Lung (tissue), 12 donors: ENCODE measurements around the gene CHPF. TPM values are rescaled to one million over a fixed set of nuclear protein-coding genes. Genes with fewer than 3 reads are reported as not detected.

Experiments
- ATAC-seq: fragments of 200-7000 bp; cut with Tn5 transposase; one replicate; pipeline ENCODE4 v1.9.1; 2020; ENCODE audit warnings: moderate number of reproducible peaks; ENCODE audit not compliant: insufficient read depth, low FRiP score
- DNase-seq, 3 donors: peaks; one replicate each; pipeline ENCODE4 v3.0.0-alpha.2; 2013 to 2017
- H3K27ac ChIP-seq, 2 donors: one replicate each; pipeline ENCODE4 v1.5.1; 2013; ENCODE audit warnings: mild to moderate bottlenecking in 2 of 2, moderate library complexity in 2 of 2, control low read depth in 1 of 2, inconsistent platforms in 1 of 2, low read depth in 1 of 2, low read length in 1 of 2
- H3K27me3 ChIP-seq, 3 donors: one replicate each; pipeline ENCODE4 v1.5.1; 2013; ENCODE audit warnings: low read length in 2 of 3; ENCODE audit not compliant: control insufficient read depth in 3 of 3, insufficient read depth in 3 of 3
- H3K36me3 ChIP-seq, 4 donors: one replicate each; pipeline ENCODE4 v1.5.1; 2013; ENCODE audit warnings: low read length in 4 of 4, mild to moderate bottlenecking in 1 of 4, moderate library complexity in 1 of 4; ENCODE audit not compliant: control insufficient read depth in 4 of 4, insufficient read depth in 4 of 4
- H3K4me1 ChIP-seq, 5 donors: one replicate each; pipeline ENCODE4 v1.5.1; 2013; ENCODE audit warnings: low read length in 5 of 5, mild to moderate bottlenecking in 2 of 5, moderate library complexity in 1 of 5; ENCODE audit not compliant: control insufficient read depth in 5 of 5, insufficient read depth in 5 of 5
- H3K4me3 ChIP-seq: one replicate; pipeline ENCODE4 v1.5.1; 2013; ENCODE audit warnings: mild to moderate bottlenecking, control low read depth, moderate library complexity
- H3K9ac ChIP-seq, 2 donors: one replicate each; pipeline ENCODE4 v1.5.1; 2013; ENCODE audit warnings: low read length in 2 of 2, control low read depth in 1 of 2; ENCODE audit not compliant: insufficient read depth in 1 of 2
- H3K9me3 ChIP-seq, 4 donors: one replicate each; pipeline ENCODE4 v1.5.1; 2013; ENCODE audit warnings: low read length in 3 of 4, mild to moderate bottlenecking in 1 of 4, moderate library complexity in 1 of 4; ENCODE audit not compliant: control insufficient read depth in 4 of 4, insufficient read depth in 3 of 4
- CTCF ChIP-seq: IDR thresholded peaks from 2 replicates; pipeline ENCODE4 v1.5.1; 2012; ENCODE audit warnings: mild to moderate bottlenecking; ENCODE audit errors: control extremely low read depth, extremely low read depth
- WGBS, 2 donors: extraction: QIAGEN DNeasy Blood & Tissue Kit; methylation state at CpG; one replicate each; pipeline ENCODE4 v1.1.7; 2013; 5-methylcytosine and 5-hydroxymethylcytosine counted together
- polyA plus RNA-seq, 2 donors: library from polyadenylated mRNA; stranded (reverse); fragments of 200-250 nt; gene quantifications; one replicate each; pipeline ENCODE4 v1.2.1, GENCODE V29; 2013
- total RNA-seq, 2 donors: library from RNA; depleted of rRNA in 1 of 2; stranded (reverse); fragments of >200 nt in 1 of 2; gene quantifications; one replicate each; pipeline ENCODE4 v1.2.1, GENCODE V29; 2014 to 2021
- donor health status: control.
- donor health status: control.
- donor health status: Bipolar disorder and iron deficiency.
- donor health status: healthy.
- donor health status: DM: yes; HTN: yes; CAD: no.

Gene CHPF
- total and polyA plus RNA-seq, 4 donors, result 42.7 to 89.6 (median 58.1) TPM

- H3K9me3 ChIP-seq, result peaks cover 0 to 3% (median 0%) of the 10 kb centered on the region in 4 donors
- H3K4me1 ChIP-seq, result peaks cover 0 to 44% (median 2%) of the 10 kb centered on the region in 5 donors
- DNase-seq, result no peak
- no peak for TF ChIP-seq CTCF
- H3K9ac ChIP-seq, result no peak overlapping the region
- H3K27ac ChIP-seq, result no peak overlapping the region
- ATAC-seq, result no peak
- H3K4me3 ChIP-seq, result no peak overlapping the region
- no peaks in the 10 kb centered on the region for H3K36me3 ChIP-seq
- peaks cover 0 to 49% (median 32%) of the 10 kb centered on the region in 3 donors for H3K27me3 ChIP-seq
- 76 to 82% methylated on average over 21 of the region's 21 CpGs for WGBS, 2 donors
Measured at GRCh38 chr2:219514836-219515235, 28.8 kb downstream of the CHPF start.

GRCh38 chr2:219514196-219514761 lies 29.3 kb downstream of the CHPF start, which contains the start of gene ASIC4:
Gene ASIC4, plus strand, starts transcription at chr2:219514482. Its CDS starts 243 bp downstream, at chr2:219514725.
- 6 to 7% methylated on average over 30 to 31 of the region's 31 CpGs for WGBS, 2 donors

GRCh38 chr2:219513787-219514186 lies 29.8 kb downstream of the CHPF start:
- peaks cover 0 to 44% (median 30%) of the 10 kb centered on the region in 3 donors for H3K27me3 ChIP-seq

More at GRCh38 chr2:219514196-219514761, 29.3 kb downstream of the CHPF start, which contains the start of gene ASIC4:
- Histone ChIP-seq H3K27me3 (peaks cover 0 to 46% (median 32%) of the 10 kb centered on the region in 3 donors), H3K4me3 (no peak within 1 kb of the TSS), H3K9me3 (peaks cover 0 to 3% (median 0%) of the 10 kb centered on the region in 4 donors), H3K27ac (no peak within 1 kb of the TSS), H3K9ac (no peak within 1 kb of the TSS), H3K36me3 (no peaks in the 10 kb centered on the region), H3K4me1 (peaks cover 0 to 50% (median 2%) of the 10 kb centered on the region in 5 donors)
- TF ChIP-seq CTCF, result no peak
- DNase-seq (peak; percentile 74 to 75 (median 74)), ATAC-seq (no peak)

More at GRCh38 chr2:219513787-219514186, 29.8 kb downstream of the CHPF start:
- TF ChIP-seq CTCF, result no peak
- Histone ChIP-seq H3K9me3 (peaks cover 0 to 3% (median 0%) of the 10 kb centered on the region in 4 donors), H3K36me3 (no peaks in the 10 kb centered on the region), H3K4me1 (peaks cover 0 to 50% (median 2%) of the 10 kb centered on the region in 5 donors), H3K9ac (no peak overlapping the region), H3K4me3 (no peak overlapping the region), H3K27ac (no peak overlapping the region)
- DNase-seq, result no peak
- WGBS, 2 donors, result 4 to 8% methylated on average over 4 of the region's 4 CpGs
- ATAC-seq, result no peak
